ENCODE results near the gene CCSER1.

The CCSER1 gene

DNA sequence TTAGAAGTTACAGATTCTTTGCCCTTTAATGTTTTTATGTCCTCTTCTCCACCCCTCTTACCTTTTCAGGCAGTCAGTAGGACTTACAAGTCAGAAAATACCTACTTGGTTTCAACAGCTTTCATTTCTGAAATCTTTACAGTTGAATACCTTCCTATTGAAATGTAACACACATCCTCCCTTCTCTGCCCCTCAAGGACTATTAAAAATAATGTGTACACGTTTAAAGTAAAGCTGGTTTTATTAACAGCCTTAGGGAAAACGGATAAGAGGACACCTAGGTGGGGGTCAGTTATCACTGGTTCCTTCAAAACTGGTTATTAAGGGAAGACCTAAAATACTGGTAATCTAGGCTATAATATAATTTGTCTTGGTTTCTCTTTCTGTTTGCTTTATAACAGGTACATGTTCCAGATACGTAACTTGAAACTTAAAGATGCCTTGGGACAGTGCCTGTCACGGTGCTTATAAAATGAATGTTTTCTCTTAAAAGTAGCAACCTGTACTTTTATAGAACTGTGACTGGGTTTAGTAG lies 1.8 kb downstream of the CCSER1 start:
- FAIRE-seq: no peak

DNA sequence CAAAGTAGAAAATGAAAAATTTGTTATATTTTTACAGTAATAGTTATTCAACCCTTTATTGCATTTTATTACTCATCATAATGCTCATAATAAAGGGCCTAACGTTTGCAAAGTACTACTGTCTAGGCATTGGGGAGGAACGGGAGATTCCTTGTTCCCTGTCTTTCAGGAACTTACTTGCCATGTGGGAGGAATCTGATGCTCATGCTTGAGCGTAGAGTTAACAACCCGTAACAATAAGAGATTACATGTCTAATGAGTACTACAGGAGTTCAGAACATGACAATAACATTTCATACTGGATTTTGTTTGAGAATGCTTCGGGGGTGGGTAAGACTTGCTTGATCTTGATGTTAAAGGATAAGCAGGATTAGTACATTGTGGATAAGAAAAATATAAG lies 2.9 kb downstream of the CCSER1 start:
- no peak for FAIRE-seq

DNA sequence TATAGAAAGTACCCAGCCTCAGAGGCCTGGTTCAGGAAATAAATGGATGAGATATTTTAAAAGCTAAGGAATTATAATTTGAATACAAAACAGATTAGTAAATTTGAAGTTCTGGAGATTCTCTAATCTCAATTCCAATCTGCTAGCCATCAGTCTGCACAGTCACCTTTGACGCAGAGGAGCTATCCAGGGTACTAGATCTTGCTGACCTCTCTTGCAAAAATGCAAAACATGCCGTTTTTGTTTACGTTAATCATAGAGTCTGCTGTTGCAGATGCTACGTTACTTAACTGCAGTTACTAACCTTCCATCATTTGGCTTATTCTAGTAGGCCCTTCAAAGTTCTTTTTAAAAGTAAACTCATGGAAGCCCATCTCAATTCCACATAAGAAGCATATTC lies 10.4 kb downstream of the CCSER1 start:
- FAIRE-seq: no peak

DNA sequence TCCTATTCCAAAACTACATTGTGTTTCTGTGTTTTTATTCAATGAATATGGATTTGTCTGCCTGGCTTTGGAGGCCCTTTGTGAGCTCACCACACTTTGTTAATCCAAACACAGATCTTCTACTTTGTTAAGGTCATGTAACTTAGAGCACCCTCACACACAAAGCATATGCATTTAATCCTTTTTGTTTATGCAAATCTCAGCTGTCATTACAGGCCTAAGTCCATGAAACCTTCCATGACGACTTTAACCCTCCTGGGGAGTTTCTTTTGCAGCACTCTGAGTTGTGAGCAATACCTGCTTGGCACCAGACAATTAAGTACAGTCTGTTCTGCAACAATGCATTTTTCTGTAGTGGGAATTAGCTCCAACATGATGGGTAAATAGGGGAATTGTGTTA lies 14.9 kb downstream of the CCSER1 start:
- no peak for FAIRE-seq

DNA sequence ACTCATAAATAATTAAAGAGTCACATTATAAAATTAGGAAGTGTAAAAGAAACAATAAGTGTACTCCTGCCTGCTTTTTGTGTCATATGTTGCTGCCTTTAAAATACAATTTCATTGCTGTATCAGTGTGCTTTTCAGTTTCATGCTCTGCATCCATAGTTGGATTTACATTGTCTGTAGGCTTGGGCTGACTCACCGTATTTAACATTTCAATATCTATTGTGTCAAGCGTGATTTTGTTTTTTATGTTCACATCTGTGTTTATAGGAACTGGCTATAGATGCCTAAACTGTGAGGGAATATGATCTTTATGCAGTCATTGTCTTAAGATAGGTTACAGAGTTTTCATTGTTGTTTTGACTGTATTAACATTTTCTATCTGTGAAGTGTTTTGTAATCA lies 18.1 kb downstream of the CCSER1 start:
- no peak for FAIRE-seq

DNA sequence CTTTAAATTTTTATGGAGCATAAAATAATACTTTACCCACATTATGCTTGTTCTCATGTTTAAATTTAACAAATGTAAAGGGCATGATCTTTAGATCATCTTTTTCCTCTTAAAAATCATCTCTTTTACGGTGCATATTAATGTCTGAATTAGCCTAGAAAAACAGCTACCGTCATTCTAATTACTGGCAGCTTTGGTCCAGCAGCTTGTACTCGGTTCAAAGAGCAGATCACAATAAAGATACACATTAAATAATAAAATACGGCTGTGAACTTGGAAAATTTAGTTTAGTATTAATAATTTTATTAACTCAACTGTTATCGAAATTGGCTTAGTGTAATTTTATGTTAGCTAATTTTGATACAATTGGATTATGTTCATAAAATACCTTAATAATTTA lies 19.1 kb downstream of the CCSER1 start:
- FAIRE-seq: no peak

DNA sequence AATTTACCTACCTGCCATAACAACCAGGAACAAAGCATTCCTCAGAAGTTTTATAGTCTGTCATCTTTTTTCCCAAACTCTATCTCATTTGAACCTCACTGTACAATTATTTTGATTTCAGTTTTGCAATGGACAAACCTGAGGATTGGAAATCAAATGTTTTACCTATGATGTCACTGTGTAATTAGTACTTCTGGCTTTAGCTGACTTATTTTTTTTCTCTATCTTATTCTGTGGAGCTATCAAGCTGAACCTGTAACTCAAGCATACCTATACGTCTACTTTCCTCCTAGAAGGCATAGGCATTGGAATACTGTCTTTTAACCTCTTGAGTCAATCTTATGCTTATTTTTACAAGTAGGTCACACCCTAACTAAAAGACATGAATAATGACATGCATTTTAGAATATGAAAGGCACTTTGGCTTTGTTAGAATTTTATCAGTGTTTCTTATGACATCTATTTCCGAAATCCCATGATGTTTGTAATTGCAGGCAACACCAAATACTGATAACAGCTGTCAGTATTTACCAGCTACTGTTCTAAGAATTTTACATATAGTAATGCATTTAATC lies 21.5 kb downstream of the CCSER1 start:
- FAIRE-seq: no peak

DNA sequence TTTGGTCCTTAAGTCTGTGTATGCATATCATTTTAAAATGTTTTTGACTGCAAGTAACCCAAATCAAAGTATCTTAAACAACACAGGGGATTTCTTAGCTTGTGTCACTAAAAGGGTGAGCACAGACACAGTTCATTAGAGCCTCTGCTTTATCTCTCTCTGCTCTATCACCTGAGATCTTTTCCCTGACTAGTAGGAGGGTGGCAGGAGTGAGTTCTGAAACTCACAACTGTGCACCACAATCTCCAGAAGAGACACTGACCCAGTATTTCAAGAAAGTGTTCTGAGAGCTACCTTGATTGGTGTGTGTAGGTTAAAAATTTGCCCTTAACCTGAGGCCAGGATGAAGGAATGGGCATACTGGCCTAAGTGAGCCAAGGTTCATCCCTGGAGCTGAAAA lies 24.8 kb downstream of the CCSER1 start:
- FAIRE-seq: no peak

DNA sequence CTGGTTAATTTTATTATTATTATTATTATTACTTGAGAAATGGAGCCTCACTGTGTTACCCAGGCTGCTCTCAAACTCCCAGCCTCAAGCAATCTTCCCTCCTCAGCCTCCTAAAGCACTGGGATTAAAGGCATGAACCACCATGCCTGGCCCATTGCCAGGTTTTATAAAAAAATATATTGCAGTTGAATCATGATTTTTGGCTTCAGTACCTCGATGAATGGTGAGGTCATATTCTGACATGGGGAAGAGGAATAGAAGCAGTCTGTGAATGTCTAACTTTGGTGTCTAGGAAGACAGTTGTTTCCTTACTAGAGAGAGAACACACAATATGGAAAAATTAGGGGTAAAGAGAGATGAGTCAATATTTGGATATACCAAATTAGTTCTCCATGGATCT lies 32.0 kb downstream of the CCSER1 start:
- FAIRE-seq: no peak

DNA sequence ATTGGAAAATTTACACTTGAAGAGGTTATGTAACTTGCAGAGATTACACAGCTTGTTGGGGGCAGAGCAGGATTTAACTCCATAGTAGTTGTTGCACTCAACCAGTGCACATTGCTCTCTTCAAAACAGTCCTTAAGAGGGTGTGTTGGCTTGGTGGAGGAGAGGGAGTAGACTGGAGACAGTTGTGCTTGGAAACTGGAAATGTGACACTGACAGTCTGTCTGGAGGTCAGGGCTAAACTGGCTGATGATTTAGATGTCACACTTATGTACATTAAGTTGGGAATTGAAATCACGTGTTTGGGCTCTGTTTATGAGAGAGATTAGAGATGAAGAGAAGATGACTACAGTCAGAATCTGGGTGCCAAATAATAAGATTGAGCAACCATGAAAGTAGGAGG lies 32.9 kb downstream of the CCSER1 start:
- no peak for FAIRE-seq

DNA sequence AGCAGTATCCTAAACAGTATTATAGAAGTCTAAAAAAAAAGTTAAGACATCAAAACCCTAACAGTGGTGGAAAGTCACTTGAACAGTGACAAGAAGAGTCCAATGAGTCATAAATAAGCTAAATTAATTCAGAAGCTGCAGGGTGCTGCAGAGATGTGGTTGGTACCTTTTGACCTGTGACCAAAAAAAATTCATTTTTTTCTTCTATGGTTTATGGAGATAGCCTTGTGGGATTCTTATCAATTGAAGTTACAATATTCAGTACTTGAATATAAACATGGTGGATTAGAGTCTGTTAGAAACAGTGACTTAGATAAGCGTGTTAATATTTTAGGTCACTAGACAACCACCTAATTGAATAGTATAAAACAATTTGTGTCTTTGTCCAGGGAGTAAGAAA lies 35.4 kb downstream of the CCSER1 start:
- FAIRE-seq: no peak

DNA sequence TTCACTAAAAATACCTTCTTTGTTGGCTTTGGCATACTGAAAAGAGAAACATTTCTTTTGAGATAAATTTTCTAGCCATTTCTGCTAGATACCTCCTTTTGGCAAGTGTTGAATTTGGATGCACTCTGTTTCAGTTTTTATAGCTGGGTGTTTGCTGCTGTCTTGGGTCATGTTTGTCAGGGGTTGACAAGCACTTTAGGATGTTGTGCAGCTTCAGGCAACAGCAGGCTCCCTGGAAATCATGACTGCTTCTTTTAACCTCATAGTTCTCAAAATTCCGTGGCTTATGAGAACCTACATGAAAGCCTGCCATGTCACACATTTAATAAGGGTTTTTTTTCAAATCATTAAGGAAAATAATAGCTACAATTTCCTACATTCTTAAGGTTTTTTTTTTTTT lies 36.7 kb downstream of the CCSER1 start:
- no peak for FAIRE-seq

DNA sequence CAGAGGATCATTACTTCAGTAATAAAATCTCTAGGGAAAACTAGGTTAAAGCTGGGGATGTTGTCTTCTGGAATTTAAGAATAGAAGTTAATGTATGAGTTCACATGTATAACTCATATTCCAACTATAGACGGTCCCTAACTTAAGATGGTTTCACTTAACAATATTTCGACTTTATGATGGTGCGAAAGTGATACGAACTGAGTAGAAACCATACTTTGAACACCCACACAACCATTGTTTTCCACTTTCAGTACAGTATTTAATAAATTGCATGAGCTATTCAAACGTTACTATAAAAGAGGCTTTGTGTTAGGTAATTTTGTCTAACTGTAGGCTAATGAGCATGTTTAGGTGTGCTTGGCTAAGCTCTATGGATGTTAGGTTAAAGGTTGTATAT lies 38.7 kb downstream of the CCSER1 start:
- FAIRE-seq: no peak

DNA sequence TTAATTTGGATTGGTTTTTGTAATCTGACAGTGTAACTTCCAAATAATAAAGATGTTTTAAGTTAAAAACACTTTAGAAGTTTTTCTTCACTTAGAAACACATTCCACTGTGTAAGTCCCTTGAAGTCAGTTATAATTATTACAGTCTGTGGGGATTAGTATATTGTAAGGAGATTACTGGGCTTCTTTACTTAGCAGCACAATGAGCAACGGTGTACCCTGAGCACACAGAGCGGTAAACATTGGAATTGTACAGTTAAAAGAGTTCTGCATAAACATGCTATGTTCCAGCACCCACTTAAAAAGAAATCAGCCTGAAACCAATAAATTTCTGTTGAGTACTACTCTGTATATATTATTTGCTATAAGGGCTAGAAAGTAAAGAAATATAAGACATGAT lies 44.3 kb downstream of the CCSER1 start:
- FAIRE-seq: no peak

DNA sequence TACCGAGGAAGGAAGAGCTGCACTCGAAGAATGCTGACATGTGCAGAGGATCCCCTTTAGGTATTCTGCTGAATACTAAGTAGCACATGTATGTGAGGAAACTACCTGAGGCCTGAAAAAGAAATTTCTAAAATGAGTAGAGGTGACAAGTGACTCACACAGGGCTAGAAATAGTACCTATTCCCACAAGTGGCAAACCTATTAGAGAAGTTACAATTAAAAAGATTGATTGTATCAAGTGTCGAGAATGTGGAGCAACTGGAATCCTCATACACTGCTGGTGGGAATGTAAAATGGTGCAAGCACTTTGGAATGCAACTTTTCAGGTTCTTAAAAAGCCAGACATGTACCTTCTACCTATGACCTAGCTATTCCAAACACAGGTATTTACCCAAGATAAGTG lies 47.4 kb downstream of the CCSER1 start:
- no peak for FAIRE-seq

DNA sequence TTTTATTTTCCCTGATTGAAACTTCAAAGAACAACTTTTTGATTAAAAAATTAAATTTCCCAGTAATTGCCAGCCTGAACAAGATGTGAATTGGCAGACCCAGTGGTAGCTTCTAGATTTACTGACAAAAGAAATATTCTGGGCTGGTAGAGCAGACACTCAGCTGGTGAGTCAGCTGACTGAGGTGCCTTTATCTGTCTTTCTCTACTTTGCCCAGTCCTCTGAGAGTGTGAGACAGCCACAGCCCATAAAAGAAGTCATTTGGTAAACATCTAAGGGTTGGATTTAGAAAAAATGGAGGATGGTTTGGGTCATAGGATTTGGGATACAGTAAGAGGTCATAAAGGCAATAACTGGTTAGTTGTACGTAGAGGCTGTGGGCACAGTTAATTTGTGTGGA lies 54.5 kb downstream of the CCSER1 start:
- FAIRE-seq: no peak

DNA sequence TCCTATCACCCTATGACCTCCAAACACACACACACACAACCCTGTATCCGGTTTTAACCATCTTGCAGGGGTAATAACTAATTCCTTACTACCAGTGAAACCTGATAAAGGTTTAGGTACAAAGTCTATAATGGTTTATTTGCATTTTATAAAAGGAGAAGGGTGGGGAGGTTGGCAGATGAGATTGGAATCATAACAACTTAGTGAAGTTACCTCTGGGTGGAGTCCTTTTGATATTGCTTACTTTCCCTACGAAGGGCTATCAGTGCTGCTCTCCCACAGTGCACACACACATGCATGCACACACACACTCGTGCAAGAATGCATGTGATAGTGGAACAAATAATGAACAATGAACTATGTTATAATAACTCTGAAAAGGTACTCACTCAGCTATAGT lies 56.1 kb downstream of the CCSER1 start:
- FAIRE-seq: no peak

DNA sequence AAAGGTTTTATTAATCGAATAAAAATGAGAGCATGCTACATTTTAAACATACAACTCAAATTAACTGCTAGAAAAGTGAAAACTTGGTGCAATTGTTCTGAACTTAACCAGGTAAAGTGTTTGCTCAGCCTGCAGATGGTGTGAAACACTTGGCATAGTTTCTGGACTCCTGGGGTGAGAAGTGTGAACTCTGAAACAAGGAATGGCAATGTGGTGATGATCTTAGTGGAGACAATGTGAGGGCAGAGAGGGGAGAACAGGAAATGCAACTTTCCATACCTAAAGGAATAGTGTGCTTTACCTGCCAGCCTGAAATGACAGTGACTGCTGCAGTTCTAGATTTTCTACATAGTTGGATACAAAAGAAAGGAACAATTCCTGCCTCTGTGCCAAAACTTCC lies 57.4 kb downstream of the CCSER1 start:
- no peak for FAIRE-seq

DNA sequence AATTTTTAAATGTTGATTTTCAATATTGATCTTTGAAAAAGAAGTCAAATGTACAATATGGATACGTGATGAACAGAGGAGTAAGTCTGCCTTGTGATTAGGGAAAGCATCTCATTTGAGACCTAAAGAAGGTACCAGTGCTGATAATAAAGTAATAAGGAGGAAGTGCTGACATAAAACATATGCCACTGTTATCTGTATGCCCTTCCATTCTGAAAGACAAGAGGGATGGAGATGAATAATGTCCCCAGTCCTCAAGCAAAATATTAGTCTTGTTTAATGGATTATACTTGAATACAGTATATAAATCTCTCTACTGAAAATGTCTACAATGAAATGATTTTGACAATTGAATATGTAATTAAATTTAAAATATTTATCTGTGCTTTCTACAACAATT lies 58.2 kb downstream of the CCSER1 start:
- no peak for FAIRE-seq

DNA sequence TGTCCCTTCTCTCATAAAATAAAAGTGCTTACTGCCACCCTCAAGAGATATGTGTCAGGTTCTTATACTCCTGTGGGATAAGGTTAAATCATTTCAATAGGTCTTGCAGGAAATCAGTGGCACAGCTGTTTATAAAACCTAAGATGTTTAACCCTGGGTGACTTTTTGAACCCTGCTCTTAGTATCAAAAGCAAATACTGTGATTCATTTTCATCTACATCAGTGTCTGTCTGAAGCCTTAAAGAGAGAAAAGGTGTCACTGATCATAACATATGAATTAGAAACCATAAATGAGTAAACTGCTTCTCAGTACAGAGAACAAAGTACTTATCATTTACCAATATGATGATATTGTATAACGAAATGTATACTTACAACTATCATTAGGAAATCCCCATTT lies 59.0 kb downstream of the CCSER1 start:
- FAIRE-seq: no peak

DNA sequence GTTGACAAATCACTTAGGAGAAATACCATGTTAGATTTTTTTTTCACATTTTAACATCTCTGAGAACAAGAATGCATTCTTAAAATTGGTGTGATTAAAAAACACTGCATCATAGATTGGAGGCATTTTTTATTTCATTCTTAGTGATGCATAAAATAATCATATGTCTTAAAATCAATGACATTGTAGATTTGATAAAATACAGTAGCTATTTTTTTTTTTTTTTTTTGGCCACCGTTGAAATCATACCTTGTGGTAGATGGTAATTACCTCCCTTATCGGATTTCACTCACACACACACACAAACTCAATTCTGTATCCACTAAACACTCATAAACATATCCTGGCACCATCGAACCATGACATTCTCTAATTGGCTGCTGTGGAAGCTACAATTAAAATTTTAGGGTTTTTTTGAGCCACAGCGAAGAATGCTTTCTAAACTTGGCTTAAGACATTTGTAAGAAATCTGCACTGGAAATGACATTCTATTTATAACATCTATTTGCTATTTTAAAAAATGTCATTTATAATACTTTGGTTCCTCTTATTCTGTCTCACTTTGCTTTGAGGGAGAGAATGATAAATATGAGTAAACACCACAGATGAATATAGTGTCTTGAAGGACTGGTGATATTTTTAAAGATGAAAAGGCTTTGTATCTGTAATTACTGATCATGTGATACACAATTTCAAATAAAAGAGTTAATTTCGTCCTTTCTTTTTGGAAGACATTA lies 60.1 kb downstream of the CCSER1 start:
- no peak for FAIRE-seq

DNA sequence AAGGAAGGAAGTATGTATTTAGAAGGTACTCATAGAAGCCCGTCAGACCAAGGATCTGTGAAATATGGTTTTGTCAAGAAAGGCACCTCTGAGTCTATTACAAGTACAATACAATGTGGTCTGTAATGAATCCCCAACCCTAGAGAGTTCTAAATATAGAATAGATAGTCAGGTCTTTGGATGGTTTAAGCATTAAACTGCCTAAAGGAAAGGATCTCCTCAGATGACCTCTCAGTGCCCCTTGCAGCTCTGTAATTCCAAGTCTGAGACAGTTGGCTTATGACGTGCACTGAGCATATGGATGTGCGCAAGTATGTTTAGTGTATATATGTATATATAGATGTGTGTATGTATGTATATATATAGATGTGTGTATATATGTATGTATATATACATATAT lies 62.0 kb downstream of the CCSER1 start:
- FAIRE-seq: no peak

DNA sequence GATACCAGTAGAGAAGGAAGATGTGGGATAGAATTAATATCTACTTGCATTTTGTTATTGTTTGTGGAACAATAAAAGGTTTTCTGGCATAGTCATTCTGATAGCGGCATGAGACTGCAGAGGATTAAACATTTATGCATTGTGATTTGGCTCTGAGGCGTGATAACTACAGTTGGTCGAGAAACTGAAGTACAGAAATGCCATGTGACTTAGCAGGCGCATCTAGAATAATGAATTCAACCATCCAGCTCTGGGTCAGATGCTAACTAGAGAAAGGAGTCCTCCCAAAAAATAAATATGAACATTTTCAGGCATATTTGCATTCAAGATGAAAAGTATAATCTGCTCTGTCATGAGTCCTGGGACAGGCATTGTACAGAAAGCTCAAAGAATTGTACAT lies 62.8 kb downstream of the CCSER1 start:
- FAIRE-seq: no peak

DNA sequence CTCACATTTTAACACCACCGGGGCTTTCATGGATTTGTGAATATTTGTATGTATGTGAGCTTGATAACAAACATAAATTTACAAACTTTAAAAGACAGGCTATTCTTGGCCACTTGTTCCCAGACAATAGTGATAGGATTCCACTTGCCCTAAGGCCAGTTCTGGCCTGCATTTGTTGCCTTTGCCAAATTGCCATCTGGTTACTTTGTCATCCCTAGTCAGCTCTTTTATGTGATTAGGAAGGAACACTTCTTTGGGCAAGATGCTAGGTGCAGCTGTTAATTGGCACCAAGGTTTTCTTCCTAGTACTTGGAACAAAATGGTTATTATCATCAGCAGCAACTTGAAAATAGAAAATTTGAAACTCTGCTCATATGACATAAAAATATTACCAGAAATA lies 63.3 kb downstream of the CCSER1 start:
- FAIRE-seq: no peak

Measured in A204.1 (cell line).